Fibroblast of mammary gland (primary cell): Measurements from ENCODE around the gene PLIN4.
A peak's percentile ranks its signal among the peaks of the same experiment; 100 is the strongest.

Experiments used
- DNase-seq: peaks from one replicate; pipeline ENCODE4 v3.0.0-alpha.2; 2010; ENCODE audit warnings: low read depth
- H3K4me3 ChIP-seq: 2 replicates; pipeline ENCODE4 v1.5.1; 2011; ENCODE audit warnings: low read depth, mild to moderate bottlenecking, low read length, moderate library complexity; ENCODE audit not compliant: control insufficient read depth
- TF ChIP-seq, protein P1 (sequence below): conservative IDR thresholded peaks from 2 replicates; pipeline ENCODE4 v1.5.1; 2011; ENCODE audit warnings: low read depth, low read length, inconsistent platforms; ENCODE audit not compliant: control insufficient read depth, insufficient read depth

PLIN4 gene

DNA sequence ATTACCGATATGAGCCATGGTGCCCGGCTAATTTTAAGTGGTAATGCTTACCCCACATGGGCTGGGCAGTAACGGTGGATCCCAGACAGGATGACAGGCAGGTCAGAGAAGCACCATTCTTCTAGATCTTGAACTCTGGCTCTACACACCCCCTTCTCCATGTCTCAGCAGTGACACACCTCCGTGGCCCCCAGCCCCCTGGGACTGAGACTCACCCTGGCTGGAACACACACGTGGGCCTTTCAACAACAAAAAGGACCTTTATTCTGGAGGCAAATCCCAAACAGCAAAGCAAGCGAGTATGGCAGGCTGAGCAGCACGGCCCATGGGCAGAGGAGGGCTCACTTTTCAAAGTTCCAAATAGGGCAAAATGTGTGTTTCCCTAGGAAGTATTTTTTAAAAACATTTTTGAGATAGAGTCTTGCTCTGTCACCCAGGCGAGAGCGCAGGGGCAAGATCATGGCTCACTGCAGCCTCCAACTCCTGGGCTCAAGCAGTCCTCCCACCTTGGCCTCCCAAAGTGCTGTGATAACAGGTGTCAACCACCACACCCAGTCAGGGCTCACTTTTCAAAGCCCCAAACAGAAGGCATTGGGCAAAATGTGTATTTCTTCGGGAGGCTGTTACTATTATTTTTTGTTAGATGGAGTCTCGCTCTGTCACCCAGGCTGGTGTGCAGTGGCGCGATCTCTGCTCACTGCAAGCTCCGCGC is 4.2 kb upstream of the PLIN4 start:
- H3K4me3 ChIP-seq, result no peak overlapping the region
- DNase-seq, result peak; percentile 24
- TF ChIP-seq, protein P1, sequence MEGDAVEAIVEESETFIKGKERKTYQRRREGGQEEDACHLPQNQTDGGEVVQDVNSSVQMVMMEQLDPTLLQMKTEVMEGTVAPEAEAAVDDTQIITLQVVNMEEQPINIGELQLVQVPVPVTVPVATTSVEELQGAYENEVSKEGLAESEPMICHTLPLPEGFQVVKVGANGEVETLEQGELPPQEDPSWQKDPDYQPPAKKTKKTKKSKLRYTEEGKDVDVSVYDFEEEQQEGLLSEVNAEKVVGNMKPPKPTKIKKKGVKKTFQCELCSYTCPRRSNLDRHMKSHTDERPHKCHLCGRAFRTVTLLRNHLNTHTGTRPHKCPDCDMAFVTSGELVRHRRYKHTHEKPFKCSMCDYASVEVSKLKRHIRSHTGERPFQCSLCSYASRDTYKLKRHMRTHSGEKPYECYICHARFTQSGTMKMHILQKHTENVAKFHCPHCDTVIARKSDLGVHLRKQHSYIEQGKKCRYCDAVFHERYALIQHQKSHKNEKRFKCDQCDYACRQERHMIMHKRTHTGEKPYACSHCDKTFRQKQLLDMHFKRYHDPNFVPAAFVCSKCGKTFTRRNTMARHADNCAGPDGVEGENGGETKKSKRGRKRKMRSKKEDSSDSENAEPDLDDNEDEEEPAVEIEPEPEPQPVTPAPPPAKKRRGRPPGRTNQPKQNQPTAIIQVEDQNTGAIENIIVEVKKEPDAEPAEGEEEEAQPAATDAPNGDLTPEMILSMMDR, result no peak

DNA sequence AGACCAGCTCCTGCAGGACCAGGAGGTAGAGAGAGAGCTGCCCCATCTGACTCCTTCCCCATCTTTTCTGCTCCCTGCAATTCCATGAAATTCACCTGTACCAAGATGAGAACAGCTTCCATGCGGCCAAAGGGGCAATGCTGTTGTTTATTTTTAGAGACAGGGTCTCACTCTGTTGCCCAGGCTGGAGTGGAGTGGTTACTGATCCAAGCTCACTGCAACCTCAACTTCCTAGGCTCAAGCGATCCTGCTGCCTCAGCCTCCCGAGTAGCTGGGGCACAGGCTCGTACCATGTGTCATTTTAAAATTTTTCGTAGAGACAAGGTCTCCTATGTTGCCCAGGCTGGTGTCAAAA is 3.6 kb upstream of the PLIN4 start:
- TF ChIP-seq, protein P1, result no peak
- DNase-seq, result no peak
- H3K4me3 ChIP-seq, result no peak overlapping the region

DNA sequence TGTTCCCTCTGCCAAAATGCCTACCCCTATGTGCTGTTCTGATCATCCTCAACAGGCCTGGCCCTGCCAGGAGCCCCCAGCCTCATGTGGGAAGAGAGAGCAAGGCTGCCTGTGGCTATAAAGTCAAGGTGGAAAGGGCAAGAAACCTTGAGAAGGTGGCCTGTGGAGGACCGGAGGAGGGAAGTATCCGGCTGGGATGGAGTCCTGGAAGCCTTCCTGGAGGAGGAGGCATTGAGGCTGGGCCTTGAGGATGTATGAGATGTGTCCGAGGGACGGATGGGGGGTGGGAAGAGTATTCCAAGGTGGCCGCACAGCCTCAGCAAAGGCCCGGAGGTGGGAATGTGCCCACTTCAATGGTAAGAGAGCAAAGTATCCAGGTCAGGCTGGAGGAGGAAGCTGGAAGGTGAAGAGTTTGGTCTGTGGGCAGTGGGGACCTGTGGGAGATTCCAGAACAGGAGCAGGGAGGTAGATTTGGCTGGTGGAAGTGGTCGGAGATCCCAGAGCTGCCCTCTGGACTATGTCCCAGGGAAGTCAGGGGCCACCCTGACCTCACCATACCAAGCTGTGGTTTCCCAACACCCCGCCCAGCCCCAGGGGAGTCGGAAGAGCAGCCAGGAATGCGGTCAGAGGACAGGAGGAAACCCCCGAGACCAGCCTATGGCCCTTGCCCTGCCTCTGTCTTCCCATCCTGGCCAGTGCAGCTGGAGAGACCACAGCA is 3.0 kb upstream of the PLIN4 start:
- TF ChIP-seq, protein P1, result no peak
- DNase-seq, result peak; percentile 63
- no peak overlapping the region for H3K4me3 ChIP-seq

DNA sequence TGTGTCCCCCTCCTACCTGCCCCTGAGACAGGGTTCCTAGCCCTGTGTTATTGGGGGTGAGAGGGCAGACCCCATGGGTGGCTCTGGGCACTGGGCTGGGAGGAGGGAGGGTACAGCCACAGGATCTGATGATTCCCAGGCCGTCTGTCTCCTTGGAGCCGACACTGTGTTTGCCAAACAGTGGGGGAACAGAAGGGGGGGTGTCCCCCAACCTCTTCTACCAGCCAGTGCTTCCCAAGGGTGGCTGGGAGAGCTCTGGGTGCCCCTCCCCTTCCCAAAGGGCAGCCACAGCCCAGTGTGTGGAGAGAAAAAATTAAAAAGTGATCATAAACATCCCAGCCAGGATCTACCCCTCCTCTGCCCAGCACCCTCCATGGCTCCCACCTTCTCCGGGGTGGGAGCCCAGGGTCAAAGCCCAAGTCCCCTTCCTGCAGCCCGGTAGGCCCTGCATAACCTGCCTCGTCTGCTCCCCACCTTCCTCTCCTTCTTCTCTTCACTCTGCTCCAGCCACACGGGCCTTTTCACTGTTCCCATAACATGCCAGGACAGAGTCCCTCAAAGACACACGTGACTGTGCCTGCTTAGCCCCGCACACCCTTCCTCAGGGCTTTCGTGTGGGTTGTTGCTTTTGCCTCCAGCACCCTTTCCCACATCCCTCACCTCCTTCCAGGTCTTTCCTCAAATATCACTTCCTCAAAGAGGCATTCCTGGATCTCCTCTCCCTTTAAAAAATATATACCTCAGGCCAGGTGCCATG is 1.4 kb upstream of the PLIN4 start:
- no peak overlapping the region for H3K4me3 ChIP-seq
- DNase-seq, result no peak
- TF ChIP-seq, protein P1, result no peak

GRCh38 chr19:4519172-4519496 is 848 bp upstream of the PLIN4 start:
- DNase-seq, result no peak
- TF ChIP-seq, protein P1, result no peak
- no peak overlapping the region for H3K4me3 ChIP-seq

- no peak overlapping the region for H3K4me3 ChIP-seq
- DNase-seq, result no peak
- TF ChIP-seq, protein P1, result no peak
Measured at GRCh38 chr19:4517451-4518057, 732 bp downstream of the PLIN4 start.
